Effector memory CD4-positive, alpha-beta T cell (primary cell): ENCODE results near the gene PHACTR4.
"Not testable (repeated sequence)": the region's sequence is repeated elsewhere in the genome, so short reads cannot be mapped to it uniquely, and the experiment has no call there.

ENCODE experiments used
- DNase-seq, 3 donors: peaks; one replicate each; pipeline ENCODE4 v3.0.0-alpha.2; 2020
- H3K27ac ChIP-seq: 2 replicates; pipeline ENCODE4 v1.7.0; 2013; ENCODE audit warnings: mild to moderate bottlenecking, low read length, moderate library complexity; ENCODE audit not compliant: insufficient read depth, poor library complexity, severe bottlenecking
- H3K27me3 ChIP-seq: replicated peaks from 2 replicates; pipeline ENCODE4 v1.7.0; 2013; ENCODE audit warnings: mild to moderate bottlenecking, low read length; ENCODE audit not compliant: insufficient read depth, control insufficient read depth, poor library complexity, severe bottlenecking
- H3K36me3 ChIP-seq: 2 replicates; pipeline ENCODE4 v1.7.0; 2013; ENCODE audit warnings: mild to moderate bottlenecking, low read length, moderate library complexity; ENCODE audit not compliant: control insufficient read depth, insufficient read depth
- H3K4me1 ChIP-seq: 2 replicates; pipeline ENCODE4 v1.7.0; 2013; ENCODE audit warnings: low read length, mild to moderate bottlenecking; ENCODE audit not compliant: control insufficient read depth, insufficient read depth, poor library complexity, severe bottlenecking
- H3K4me3 ChIP-seq: 2 replicates; pipeline ENCODE4 v1.7.0; 2013; ENCODE audit warnings: low read length, low read depth, mild to moderate bottlenecking; ENCODE audit not compliant: insufficient read depth, poor library complexity, severe bottlenecking
- H3K9me3 ChIP-seq: 2 replicates; pipeline ENCODE4 v1.7.0; 2013; ENCODE audit warnings: mild to moderate bottlenecking, low read length, moderate library complexity; ENCODE audit not compliant: control insufficient read depth

Gene PHACTR4

DNA sequence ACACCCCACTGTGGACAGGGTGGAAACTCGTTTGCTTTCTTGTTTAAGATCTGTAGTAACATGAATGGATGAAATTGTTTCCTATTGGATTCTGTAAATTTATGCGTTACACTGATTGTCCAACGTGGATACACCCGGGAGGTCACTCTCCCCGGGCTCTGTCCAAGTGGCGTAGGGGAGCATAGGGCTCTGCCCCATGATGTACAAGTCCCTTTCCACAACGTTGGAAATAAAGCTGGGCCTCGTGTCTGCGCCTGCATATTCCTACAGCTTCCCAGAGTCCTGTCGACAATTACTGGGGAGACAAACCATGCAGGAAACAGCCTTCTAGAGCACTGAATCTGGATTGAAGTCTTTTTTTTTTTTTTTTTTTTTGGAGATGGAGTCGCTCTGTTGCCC, 137.7 kb downstream of the PHACTR4 start:
- Histone ChIP-seq H3K36me3 (peaks cover 17% of the 10 kb centered on the region), H3K4me3 (peak overlapping the region; percentile 79), H3K27ac (peak overlapping the region; percentile 78), H3K27me3 (no peaks in the 10 kb centered on the region), H3K4me1 (peaks cover 47% of the 10 kb centered on the region), H3K9me3 (no peaks in the 10 kb centered on the region)
- DNase-seq, result no peak

DNA sequence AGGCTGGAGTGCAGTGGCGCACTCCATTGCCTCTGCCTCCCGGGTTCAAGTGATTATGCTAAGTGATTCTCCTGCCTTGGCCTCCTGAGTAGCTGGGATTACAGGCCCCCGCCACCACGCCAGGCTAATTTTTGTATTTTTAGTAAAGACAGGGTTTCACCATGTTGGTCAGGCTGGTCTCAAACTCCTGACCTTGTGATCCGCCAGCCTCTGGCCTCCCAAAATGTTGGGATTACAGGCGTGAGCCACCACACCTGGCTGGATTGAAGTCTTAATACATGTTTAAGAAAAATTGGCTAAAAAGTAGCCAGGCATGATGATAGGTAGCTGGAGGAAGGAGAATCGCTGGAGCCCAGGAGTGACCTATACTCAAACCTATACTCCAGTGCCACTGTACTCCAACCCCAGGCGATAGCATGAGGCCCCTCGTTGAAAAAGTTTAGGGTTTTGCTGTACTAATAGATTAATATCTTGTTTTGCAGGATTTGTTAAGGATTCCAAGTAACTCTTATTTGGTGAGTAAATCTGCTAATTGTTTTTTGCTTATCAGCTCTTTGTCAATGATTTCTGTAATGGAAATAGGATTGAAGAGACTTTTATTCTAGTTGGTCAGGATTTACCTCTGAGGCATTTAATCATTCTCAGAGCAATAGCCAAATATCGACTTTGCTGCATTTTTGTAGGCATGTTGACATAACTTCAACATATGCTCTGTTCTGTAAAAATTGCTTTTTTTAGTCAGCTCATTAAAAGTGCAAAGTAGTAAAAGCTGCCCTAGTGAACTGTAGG, 138.3 kb downstream of the PHACTR4 start:
- Histone ChIP-seq H3K27me3 (no peaks in the 10 kb centered on the region), H3K4me1 (peaks cover 48% of the 10 kb centered on the region), H3K36me3 (peaks cover 22% of the 10 kb centered on the region), H3K4me3 (peak overlapping the region; percentile 79), H3K27ac (peak overlapping the region; percentile 78), H3K9me3 (no peaks in the 10 kb centered on the region)
- no peak for DNase-seq

DNA sequence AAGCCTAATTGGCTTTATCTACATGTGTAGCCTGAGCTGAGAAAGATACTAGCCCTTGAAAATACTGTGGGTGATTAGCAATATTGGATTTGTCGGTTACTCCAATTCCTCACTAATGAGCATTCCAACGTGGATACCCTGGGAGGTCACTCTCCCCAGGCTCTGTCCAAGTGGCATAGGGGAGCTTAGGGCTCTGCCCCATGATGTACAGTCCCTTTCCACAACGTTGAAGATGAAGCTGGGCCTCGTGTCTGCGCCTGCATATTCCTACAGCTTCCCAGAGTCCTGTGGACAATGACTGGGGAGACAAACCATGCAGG, 138.9 kb downstream of the PHACTR4 start:
- DNase-seq, result no peak
- peaks cover 22% of the 10 kb centered on the region for H3K36me3 ChIP-seq
- H3K27me3 ChIP-seq, result no peaks in the 10 kb centered on the region
- no peak overlapping the region for H3K4me3 ChIP-seq
- peak overlapping the region; percentile 46 for H3K27ac ChIP-seq
- H3K9me3 ChIP-seq, result no peaks in the 10 kb centered on the region
- H3K4me1 ChIP-seq, result peaks cover 48% of the 10 kb centered on the region

DNA sequence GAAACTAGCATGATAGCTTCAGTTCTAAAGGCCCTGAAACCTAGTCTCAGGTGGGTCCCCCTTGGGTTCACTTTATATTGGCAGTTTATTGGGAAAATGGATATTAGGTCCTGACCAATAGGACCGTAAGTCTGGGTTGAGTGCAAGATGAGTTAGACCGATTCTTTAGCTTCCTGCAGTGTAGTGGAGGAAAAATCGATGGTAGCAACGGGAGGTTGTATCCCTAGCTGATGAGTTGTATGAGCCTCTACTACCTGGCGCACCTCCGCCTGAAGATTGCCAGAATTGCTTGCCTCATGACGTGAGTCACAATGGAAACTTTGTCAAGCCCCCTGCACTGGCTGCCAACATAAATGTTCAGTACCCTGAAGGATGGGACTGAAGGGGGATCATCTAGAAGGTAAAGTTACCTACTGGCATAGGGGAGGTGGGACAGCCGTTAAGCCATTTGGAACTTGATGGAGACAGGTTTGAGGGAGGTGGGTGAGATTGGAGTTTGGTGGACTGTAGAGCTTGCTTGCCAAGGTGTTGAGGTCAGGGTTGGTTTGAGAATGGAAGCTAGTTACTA, 140.2 kb downstream of the PHACTR4 start:
- Histone ChIP-seq H3K27ac (peak overlapping the region; percentile 46), H3K4me3 (peak overlapping the region; percentile 3)

DNA sequence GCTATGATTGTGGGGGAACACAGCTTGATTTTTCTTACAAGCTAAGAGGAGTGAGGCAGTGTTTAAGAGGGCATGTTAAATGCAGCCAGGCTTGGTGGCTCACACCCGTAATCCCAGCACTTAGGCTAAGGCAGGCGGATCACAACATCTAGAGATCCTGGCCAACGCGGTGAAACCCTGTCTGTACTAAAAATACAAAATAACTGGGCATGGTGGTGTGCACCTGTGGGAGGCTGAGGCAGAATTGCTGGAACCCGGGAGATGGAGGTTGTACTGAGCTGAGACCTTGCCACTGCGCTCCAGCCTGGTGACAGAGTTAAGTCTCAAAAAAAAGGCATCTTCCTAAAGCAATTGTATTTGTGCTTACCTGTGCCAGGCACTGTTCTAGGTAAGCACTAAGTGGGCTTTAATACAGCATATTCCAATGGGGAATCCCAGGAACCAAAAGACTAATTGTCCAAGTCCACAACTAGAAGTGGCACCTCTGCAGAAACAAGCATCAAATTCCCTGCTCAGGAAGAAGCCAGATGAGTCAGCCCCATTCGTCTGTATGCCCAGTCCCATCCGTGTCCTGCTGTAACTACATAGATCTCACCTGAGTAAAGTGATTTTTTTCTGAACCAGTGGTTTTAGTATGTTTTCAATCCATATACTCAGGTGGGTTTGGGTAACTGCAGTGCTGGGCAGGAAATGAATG, 140.9 kb downstream of the PHACTR4 start:
- Histone ChIP-seq H3K4me1 (peaks cover 48% of the 10 kb centered on the region), H3K27ac (peak overlapping the region; percentile 46), H3K4me3 (peak overlapping the region; percentile 3), H3K9me3 (no peaks in the 10 kb centered on the region), H3K36me3 (peaks cover 29% of the 10 kb centered on the region), H3K27me3 (no peaks in the 10 kb centered on the region)
- no peak for DNase-seq

More for the DNA sequence above, 140.2 kb downstream of the PHACTR4 start:
- no peak for DNase-seq
- Histone ChIP-seq H3K27me3 (no peaks in the 10 kb centered on the region), H3K4me1 (peaks cover 48% of the 10 kb centered on the region), H3K36me3 (peaks cover 29% of the 10 kb centered on the region), H3K9me3 (no peaks in the 10 kb centered on the region)

- no peak overlapping the region for H3K27ac ChIP-seq
- H3K36me3 ChIP-seq, result peaks cover 29% of the 10 kb centered on the region
- peaks cover 48% of the 10 kb centered on the region for H3K4me1 ChIP-seq
- no peaks in the 10 kb centered on the region for H3K27me3 ChIP-seq
- DNase-seq, result no peak
- H3K9me3 ChIP-seq, result no peaks in the 10 kb centered on the region
- H3K4me3 ChIP-seq, result peak overlapping the region; percentile 1
Observed at GRCh38 chr1:28510970-28511440, 141.5 kb downstream of the PHACTR4 start.

DNA sequence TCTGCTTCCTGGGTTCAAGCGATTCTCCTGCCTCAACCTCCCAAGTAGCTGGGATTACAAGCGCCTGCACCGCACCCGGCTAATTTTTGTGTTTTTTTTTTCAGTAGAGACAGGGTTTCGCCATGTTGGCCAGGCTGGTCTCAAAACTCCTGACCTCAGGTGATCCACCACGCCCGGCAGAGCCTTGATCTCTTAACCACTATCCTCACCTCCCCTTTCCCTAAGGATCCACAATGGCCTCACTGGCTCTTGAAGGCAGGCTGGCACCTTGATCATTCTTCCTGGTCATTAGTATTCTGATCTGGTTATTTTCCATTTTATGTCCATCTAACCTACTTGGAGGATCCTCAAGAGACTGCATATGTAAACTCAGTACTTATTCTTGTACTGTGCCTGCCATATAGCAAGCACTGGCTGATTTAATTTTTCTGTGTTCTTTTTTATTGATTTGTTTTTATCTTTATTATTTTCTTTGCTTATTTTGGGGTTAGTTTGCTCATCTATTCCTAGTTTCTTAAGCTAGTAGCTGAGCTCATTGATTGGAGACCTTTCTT, 142.6 kb downstream of the PHACTR4 start:
- H3K27me3 ChIP-seq, result no peaks in the 10 kb centered on the region
- peaks cover 48% of the 10 kb centered on the region for H3K4me1 ChIP-seq
- peak overlapping the region; percentile 9 for H3K27ac ChIP-seq
- no peak for DNase-seq
- no peaks in the 10 kb centered on the region for H3K9me3 ChIP-seq
- H3K4me3 ChIP-seq, result no peak overlapping the region
- peaks cover 29% of the 10 kb centered on the region for H3K36me3 ChIP-seq

DNA sequence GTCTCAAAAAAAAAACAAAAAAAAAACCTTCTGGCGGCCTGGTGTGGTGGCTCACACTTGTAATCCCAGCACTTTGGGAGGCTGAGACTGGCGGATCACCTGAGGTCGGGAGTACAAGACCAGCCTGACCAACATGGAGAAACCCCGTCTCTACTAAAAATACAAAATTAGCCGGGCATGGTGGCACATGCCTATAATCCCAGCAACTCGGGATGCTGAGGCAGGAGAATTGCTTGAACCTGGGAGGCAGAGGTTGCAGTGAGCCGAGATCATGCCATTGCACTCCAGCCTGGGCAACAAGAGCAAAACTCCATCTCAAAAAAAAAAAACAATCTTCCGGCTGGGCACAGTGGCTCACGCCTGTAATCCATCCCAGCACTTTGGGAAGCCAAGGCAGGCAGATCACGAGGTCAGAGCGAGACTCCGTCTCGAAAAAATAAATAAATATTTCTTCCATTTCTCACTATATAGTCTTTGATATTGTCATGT, 144.9 kb downstream of the PHACTR4 start:
- Histone ChIP-seq H3K36me3 (peaks cover 24% of the 10 kb centered on the region), H3K4me1 (peaks cover 33% of the 10 kb centered on the region)
- not testable (repeated sequence) for DNase-seq, H3K27me3 ChIP-seq, H3K27ac ChIP-seq, H3K9me3 ChIP-seq, H3K4me3 ChIP-seq

GRCh38 chr1:28516518-28516956, 147.0 kb downstream of the PHACTR4 start:
- Histone ChIP-seq H3K27me3 (no peaks in the 10 kb centered on the region), H3K9me3 (no peaks in the 10 kb centered on the region), H3K36me3 (peaks cover 15% of the 10 kb centered on the region), H3K4me3 (no peak overlapping the region), H3K27ac (no peak overlapping the region), H3K4me1 (peaks cover 15% of the 10 kb centered on the region)
- DNase-seq, result no peak
